Stromal cell of bone marrow (primary cell): Measurements from ENCODE around the gene CYB5A.

Experiments
- DNase-seq: peaks from one replicate; pipeline ENCODE4 v3.0.0-alpha.2; 2012; ENCODE audit warnings: low read depth

The CYB5A gene

GRCh38 chr18:74244554-74244953, 47.2 kb downstream of the CYB5A start:
- no peak for DNase-seq

DNA sequence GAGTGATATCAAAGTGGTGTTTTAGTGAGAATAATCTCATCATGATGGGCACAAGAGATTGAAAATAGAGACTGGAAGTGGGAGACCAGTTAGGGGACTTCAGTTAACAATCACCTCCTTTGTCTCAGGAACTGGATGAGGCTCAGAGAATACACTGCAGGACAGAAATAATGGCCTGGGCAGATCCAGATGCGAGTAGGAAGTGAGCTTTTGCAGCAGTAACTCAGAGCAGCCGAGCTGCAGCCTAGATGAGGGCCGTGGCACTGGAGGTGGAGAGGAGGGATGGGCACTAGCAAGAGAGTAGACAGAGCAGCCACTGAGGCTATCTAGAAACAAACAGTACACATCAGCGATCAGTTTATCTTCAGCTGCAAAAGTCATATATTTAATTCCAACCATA, 48.6 kb downstream of the CYB5A start:
- no peak for DNase-seq

DNA sequence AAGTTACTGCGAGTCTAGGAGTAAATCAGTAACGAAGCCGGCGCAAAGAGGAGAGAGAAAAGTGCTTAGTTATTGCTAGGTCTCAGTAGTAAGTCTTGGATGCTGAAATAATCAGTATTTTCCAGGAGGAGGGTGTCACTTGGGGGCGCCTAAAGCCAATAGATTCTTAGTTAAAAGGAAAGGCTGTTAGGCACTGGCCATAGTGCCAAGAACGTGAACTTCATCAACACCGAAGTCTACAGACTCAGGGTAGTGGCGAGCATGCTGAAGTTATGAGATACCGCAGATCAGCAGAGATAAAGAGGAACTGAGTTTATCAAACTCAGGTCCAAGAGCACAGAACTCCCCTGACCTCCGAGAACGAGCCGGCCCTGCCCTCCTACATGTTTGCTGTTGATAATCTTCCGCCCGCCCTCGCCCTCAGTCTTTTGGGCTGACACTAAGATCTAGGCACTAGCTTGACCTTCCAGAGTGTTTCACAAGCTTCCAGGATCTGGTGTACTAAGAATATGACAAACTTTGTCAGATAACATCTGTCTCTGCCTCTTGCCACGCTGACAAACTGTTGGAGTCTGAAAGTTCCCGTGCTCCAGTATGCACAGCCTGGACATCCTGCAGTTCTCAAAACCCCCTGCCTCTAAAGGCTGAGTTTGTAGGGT, 49.2 kb downstream of the CYB5A start:
- DNase-seq: no peak

- no peak for DNase-seq
Observed at GRCh38 chr18:74241970-74242369, 49.8 kb downstream of the CYB5A start.

- DNase-seq: no peak
Observed at GRCh38 chr18:74241426-74241825, 50.3 kb downstream of the CYB5A start.

DNA sequence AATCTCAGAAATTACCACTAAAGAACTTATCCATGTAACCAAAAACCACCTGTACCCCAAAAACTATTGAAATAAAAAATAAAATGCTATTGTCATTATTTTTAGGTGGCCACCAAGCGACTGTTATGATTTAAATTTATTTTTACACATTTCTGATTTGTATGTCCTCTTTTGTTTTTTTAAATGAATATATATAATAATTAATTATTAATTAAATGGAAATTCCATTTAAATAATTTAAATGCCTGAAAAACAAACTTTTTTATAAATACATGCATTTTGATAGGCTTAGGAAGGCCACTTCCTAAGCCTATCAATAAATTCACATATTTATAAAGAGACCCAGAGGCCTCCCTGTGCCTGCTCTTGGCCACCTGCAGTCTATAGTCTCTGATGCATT, 52.2 kb downstream of the CYB5A start:
- DNase-seq: no peak

- peak; percentile 66 for DNase-seq
Observed at GRCh38 chr18:74234326-74235171, 57.2 kb downstream of the CYB5A start.

- no peak for DNase-seq
Observed at GRCh38 chr18:74233933-74234325, 57.8 kb downstream of the CYB5A start.

GRCh38 chr18:74230922-74231714, 60.6 kb downstream of the CYB5A start:
- no peak for DNase-seq

GRCh38 chr18:74229891-74230290, 61.9 kb downstream of the CYB5A start:
- no peak for DNase-seq

DNA sequence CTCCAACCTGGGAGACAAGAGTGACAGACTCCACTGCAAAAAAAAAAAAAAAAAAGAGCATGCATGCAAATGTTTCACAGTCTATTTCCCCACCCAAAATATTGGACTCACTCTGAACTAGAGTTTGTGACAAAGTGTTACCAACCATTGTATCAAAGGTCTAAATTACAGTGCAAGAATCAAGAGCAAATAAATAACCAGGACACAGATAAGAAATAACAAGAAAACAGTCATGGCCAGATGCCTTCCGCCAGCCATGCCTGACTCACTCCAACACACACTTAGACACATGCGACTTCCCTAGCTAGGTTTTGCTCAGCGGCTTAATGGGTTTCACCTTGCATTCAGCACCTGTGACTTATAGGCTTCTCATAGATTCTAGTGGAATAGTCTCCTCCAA, 62.8 kb downstream of the CYB5A start:
- no peak for DNase-seq

GRCh38 chr18:74228312-74228711, 63.5 kb downstream of the CYB5A start:
- DNase-seq: no peak

DNA sequence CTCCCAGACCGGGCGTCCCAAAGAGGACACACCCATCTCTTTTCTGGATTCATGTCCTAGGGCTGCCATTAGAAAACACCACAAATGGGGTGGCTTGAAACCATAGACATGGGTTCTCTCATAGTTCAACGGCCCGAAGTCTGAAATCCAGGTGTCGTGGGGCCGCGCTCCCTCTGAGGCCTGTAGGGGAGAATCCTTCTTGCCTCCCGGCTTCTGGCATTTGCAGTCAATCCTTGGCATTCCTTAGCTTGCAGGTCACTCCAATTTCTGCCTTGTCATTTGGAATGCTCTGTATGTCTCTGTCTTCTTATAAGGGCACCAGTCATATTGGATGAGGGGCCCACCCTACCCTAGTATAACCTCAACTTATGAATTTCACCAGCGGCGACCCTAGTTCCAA, 65.1 kb downstream of the CYB5A start:
- DNase-seq: no peak

GRCh38 chr18:74226156-74226555, 65.6 kb downstream of the CYB5A start:
- DNase-seq: no peak

DNA sequence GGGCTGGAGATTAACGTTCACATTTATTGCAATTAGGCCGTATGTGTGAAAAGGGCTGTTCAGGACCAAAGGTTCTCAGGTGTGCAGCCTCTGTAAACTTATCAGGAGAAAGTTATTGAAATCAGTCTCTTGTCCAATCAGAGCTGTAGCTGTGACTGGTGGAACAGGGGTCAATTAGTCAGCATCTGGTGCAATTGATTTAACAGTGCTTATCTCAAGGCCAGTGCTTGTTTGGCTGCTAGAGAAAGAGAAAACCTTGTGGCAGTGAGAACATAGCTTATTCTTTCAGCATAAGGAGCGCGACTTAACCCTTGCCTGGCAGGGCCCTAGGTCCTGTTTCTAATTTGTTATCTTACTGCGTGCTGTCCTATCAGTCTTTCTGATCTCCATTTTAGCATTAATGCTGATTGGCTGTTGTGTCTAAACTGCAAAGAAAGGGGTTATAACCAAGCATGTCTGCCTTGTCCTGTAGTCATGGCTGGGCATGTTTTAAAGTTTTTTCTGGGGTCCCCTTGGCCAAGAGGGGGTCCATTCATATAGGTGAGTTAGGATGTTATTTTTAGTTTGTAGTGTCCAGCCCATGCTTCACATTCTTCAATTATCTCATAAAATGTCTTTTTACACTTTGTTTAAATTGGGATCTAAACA, 66.4 kb downstream of the CYB5A start:
- DNase-seq: no peak

DNA sequence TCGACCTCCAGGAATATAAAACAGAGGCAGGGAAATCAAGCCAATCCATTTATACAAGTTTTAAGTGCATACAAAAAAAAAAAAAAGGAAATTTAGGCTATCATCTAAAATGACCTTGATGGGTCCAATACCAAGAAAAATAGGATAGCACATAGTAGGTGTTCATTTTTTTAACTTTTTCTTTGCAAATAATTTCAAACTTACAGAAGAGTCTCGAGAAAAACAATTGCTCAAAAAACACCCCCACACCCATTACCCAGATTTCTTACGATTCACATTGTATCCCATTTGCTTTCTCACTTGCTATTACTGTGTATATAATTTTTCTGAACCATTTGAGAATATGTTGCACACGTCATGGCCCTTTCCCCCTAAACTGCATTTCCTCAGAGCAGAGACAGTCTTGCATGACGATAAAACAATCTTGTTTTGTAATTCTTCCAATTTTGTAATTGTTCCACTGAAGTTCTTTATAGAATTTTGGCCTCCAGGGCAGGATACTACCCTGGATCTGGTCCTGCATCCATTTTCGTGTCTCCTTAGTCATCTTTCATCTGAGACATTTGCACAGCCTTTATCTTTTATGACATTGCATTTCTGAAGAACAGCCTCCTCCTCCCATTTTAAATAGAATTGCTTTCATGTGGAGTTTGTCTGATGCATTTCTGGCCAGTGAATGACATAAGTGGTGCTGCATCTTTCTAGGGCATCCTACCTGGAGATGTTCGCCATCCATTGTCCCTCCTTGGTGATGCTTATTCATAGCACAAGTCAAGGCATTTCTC, 68.9 kb downstream of the CYB5A start:
- DNase-seq: no peak

DNA sequence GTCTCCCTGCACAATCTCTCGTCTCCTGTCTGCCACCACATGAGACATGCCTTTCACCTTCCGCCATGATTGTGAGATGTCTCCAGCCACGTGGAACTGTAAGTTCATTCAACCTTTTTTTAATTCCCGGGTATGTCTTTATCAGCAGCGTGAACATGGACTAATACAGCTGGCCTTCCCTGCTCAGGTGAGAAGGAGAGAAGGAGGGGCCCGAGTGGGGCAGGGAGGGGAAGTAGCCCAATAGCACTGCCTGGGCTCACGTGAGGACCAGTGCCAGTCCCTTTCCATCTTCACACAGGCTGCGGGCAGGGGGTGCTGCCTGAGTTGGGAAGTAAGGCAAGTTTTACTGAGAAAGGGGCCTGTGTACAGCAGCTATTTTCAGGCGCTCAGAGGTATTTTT, 70.7 kb downstream of the CYB5A start:
- DNase-seq: no peak

GRCh38 chr18:74219056-74219455, 72.7 kb downstream of the CYB5A start:
- DNase-seq: no peak

DNA sequence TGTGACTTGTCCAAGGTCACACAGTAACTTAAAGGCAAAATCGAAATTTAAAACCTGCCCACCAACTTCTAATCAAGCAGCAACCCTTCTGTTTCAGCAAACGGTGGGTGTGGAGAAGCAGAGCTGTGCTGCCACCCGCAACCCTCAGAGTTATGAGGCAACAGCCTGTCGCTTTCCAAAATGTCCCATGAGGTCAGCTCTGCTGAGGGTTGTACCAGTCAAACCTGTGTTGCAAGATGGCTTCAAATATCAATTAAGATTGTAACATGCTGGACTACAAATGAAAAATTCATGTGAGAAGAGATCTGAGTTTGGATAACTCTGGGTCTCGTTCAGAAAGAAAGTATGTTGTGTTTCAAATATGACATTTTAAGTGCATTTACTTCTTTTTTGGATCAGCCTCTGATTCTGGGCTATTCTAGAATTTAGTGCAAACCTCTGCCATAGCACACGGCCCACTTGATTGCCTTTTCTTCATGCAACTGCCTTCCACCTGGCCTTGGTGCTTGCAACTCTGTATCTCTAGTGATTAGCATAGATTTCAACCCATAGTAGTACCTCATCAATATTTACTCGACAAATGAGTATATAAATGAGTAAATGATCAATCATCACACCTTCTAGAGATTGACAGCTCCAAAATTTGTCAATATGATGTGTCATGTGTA, 74.2 kb downstream of the CYB5A start:
- DNase-seq: no peak

DNA sequence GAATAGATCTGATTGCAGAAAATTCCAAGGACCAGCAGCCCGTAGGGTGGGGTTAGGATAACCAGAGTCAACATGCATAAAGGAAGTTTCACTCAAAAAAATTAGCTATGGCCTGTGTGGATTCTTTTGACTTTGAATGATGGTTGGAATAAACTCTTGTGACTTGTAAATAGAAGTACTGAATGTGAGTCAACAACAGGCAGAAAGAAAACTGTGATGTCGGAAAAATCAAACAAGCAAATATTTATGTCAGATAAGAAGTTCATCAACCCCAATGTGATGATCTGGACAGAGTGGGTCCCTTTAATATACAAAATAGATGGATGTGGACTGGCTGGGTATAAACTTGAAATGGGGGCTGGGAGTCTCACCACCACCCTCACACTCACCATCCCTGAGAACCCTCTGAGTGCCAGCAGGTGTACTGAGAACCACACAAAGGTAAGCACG, 75.1 kb downstream of the CYB5A start:
- DNase-seq: no peak

DNA sequence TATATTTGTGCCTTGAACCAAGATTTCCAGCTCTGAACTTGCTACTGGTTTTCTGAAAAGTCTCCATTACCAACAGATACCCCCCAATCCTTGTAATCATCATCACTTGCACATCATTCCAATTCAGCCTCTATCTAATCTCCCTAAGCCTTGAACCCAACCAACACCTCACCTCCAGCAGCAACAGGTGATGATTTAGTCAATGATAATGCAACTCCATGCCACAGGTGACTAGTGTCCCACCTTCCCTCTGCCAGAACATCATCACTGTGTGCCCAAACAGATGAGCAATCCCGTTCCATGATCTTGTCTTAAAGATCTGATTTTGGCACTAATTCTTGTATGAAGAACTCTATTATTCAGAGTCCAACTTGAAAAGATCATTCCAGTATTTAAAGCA, 75.9 kb downstream of the CYB5A start:
- no peak for DNase-seq
